HG03139 (cell line): Measurements from ENCODE around the gene MRE11.
"Not testable (repeated sequence)": the region's sequence is repeated elsewhere in the genome, so short reads cannot be mapped to it uniquely, and the experiment has no call there.

Source experiments
- ATAC-seq: cut with Tn5 transposase; IDR thresholded peaks from one replicate; pipeline ENCODE4 v1.9.1; 2021; ENCODE audit not compliant: unreplicated experiment

The MRE11 gene

GRCh38 chr11:94433049-94433448, 60.6 kb downstream of the MRE11 start:
- ATAC-seq = no peak

DNA sequence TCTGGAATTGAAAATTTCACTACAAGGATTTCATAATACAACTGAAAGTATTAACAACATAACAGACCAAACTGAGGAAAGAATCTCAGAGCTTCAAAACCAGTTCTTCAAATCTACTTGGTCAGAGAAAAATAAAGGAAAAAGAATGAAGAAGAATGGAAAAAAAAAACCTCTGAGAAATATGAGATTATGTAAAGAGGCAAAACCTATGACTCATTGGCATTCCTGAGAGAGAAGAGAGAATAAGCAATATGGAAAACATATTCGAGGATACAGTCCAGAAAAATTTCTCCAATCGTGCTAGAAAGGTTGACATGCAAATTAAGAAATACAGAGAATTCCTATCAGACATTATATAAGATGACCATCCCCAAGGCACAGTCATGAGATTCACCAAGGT, 69.0 kb downstream of the MRE11 start:
- ATAC-seq = no peak

- ATAC-seq = no peak
Observed at GRCh38 chr11:94424011-94424410, 69.6 kb downstream of the MRE11 start.

DNA sequence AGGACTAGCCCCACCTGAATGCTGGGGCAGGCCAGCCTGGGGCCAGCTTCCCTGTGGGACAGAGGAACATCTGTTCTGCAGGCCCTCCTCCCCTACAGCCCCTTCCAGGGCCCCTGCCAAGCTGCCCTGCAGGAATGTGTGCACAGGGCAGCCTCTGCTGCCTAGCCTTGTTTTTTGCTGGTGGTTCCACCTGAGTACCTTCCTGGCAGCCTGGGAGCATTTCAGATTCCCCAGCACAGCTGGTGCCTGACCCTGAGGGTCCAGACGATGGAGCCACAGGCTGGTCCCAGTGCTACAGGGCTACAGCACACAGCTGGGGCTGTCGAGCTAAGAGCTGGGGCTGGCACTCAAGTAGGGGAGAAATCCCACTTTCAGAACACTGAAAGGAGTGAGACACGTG, 70.1 kb downstream of the MRE11 start:
- no peak for ATAC-seq

GRCh38 chr11:94418123-94418765, 75.4 kb downstream of the MRE11 start:
- ATAC-seq = no peak

GRCh38 chr11:94417386-94417987, 76.2 kb downstream of the MRE11 start:
- ATAC-seq = no peak

GRCh38 chr11:94405062-94405833, 88.4 kb downstream of the MRE11 start:
- no peak for ATAC-seq

DNA sequence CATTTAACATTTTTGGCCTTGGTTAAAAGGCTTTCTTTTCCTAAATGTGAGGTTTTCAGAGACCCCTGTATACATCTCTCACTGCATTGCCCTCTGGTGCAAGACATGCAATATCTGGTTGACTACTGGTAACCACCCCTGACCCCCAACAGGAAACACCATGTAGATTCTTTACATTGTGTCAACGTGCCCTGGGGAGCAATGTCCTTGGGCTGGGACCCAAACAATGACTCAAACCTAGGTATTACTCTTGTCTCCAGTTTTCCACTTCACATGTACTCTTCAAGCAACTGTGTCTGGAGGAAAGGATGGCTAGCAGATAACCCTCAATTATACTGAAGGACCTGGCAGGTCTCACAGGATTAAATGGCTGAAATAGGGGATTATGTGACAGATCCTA, 91.3 kb downstream of the MRE11 start:
- no peak for ATAC-seq

- no peak for ATAC-seq
Observed at GRCh38 chr11:94401773-94402265, 91.8 kb downstream of the MRE11 start.

DNA sequence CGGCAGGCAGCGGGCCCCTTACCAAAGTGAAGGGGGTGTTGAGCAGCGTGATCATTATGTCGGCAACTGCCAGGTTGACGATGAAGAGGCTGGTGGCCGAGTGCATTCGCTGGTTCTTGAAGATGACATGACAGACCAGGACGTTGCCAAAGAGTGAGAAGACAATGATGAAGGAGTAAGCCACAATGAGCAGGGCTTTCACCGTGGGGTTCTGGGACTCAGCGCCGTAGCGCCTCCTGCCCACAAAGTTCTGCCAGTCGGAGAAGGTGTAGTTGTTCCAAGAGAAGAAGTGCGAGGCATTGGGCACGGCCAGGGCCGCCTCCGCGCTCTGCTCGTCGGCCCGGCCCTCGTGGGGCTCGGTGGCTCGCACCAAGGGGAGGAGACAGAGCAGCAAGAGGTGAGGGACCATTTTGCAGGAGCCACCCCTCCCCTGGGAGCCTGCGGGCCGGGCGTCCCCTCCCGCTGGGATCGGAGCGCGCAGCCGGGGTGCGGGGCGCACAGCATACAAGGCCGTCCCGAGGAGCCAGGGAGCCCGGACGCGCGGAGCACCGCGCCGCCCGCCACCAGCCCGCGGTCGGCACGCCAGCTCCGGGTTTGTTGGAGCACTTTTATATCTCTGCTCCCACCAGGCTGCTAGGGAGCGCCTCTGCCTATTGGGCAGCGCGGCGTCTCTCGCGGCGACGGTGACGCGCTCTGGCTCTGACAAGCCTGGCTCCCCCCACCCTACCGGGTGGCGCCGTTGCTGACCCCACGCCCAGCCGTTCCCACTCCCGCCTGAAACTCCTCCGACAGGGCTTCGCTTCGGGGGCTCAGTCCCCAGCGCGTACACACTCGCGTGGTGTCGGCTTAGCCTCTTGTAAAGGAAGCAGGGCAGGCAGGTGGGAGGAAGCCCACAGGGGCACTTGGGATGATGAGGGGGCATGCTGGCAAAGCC, 92.5 kb downstream of the MRE11 start, which contains the start of gene GPR83:
Gene GPR83, minus strand, starts transcription at position 581 of the 934 bp plus-strand sequence. Its CDS starts 172 bp downstream, at position 409.
- ATAC-seq = no peak

- no peak for ATAC-seq
Observed at GRCh38 chr11:94400457-94400838, 93.2 kb downstream of the MRE11 start.

- no peak for ATAC-seq
Observed at GRCh38 chr11:94400050-94400449, 93.6 kb downstream of the MRE11 start.

GRCh38 chr11:94398101-94398500, 95.5 kb downstream of the MRE11 start:
- no peak for ATAC-seq

- ATAC-seq = no peak
Observed at GRCh38 chr11:94396282-94396681, 97.4 kb downstream of the MRE11 start.

GRCh38 chr11:94391937-94392336, 101.7 kb downstream of the MRE11 start:
- not testable (repeated sequence) for ATAC-seq

GRCh38 chr11:94379613-94380012, 114.0 kb downstream of the MRE11 start:
- no peak for ATAC-seq

DNA sequence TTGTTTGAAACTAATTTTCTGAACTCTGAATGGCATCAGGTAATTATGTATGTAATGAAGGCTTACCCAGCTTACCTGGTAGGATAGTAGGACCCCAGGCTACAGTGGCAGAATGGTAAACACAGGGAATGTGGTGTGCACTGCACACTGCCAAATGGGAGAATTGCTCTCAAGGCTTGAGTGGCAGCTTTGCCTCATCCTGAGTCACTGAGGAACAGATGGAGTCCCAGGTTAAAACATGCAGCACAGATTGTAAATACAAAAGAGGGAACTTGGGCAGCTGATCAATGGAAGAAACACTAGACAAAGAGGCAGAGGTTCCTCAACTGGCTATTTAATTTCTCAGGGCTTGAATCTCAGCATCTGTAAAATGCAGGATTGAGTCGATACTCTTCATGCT, 116.8 kb downstream of the MRE11 start:
- no peak for ATAC-seq

- ATAC-seq = not testable (repeated sequence)
Observed at GRCh38 chr11:94370576-94370975, 123.1 kb downstream of the MRE11 start.
